ENCODE data around the gene TANC1. TPM values are rescaled to one million over a fixed set of nuclear protein-coding genes. Genes with fewer than 3 reads are reported as not detected.

TANC1 gene
- total and polyA plus RNA-seq, 3 donors from 2014 or later: 8.6 to 19.3 (median 16.2) TPM

DNA sequence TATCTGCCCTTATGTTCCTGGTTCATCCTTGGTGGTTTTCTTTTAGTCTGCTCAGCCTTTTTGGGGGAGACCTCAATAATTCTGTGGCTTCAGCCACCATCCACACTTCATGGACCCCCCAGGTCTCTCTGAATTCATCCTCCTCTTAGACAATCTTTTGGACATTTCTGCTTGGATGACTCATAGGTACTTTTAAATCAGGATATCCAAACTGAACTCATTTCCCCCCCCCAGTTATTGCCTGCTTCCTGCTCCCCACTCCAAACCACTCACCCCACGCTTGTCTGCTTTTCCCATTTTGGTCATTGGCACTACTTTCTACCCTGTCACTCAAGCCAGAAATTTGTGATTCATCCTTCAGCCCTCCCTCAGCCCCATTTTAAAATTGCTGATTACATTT, 78.5 kb downstream of the TANC1 start:
- no peak for DNase-seq
- WGBS, 2 donors: 61 to 81% methylated on average over 1 of the region's 1 CpG
- intact Hi-C loops (cut with DNase I; ENCODE audit: low total_unique reads): no loop called here
- Histone ChIP-seq H3K36me3 (ENCODE audit: low read depth, missing control alignments) (no peaks in the 10 kb centered on the region), H3K27ac (no peak overlapping the region), H3K9me3 (no peaks in the 10 kb centered on the region), H3K4me3 (no peak overlapping the region), H3K27me3 (no peaks in the 10 kb centered on the region), H3K4me1 (no peaks in the 10 kb centered on the region)
- no peak for TF ChIP-seq POLR2A (IDR thresholded peaks at IDR 0.05)
- TF ChIP-seq, protein P1, sequence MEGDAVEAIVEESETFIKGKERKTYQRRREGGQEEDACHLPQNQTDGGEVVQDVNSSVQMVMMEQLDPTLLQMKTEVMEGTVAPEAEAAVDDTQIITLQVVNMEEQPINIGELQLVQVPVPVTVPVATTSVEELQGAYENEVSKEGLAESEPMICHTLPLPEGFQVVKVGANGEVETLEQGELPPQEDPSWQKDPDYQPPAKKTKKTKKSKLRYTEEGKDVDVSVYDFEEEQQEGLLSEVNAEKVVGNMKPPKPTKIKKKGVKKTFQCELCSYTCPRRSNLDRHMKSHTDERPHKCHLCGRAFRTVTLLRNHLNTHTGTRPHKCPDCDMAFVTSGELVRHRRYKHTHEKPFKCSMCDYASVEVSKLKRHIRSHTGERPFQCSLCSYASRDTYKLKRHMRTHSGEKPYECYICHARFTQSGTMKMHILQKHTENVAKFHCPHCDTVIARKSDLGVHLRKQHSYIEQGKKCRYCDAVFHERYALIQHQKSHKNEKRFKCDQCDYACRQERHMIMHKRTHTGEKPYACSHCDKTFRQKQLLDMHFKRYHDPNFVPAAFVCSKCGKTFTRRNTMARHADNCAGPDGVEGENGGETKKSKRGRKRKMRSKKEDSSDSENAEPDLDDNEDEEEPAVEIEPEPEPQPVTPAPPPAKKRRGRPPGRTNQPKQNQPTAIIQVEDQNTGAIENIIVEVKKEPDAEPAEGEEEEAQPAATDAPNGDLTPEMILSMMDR (IDR thresholded peaks at IDR 0.05): no peak

DNA sequence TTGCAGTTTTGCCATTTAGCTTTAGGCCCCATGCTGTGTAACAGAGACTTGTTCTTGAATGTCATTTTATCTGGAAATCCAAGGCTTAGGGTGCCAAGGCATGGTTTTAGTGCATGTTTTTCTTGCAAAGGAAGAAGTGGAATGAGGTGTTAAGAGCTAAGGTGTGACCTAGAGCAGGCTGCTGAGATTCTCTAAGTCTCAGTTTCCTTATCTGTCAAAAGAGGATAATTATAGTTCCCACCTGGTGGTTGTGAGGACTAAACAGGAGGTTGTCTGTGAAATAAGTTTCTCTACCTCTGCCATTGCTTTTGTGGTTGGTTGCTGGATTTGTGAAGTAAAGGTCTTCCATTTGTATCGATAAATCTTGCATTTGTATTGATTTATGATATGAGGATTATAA, 82.0 kb downstream of the TANC1 start:
- Histone ChIP-seq H3K27ac (no peak overlapping the region), H3K36me3 (ENCODE audit: low read depth, missing control alignments) (no peaks in the 10 kb centered on the region), H3K9me3 (no peaks in the 10 kb centered on the region), H3K27me3 (no peaks in the 10 kb centered on the region), H3K4me1 (no peaks in the 10 kb centered on the region), H3K4me3 (no peak overlapping the region)
- intact Hi-C loops (cut with DNase I; ENCODE audit: low total_unique reads): no loop called here
- WGBS, 2 donors: 96 to 100% methylated on average over 1 of the region's 1 CpG
- DNase-seq: no peak
- TF ChIP-seq POLR2A (IDR thresholded peaks at IDR 0.05): no peak
- TF ChIP-seq, protein P1 (IDR thresholded peaks at IDR 0.05): no peak

- Histone ChIP-seq H3K27ac (no peak overlapping the region), H3K4me3 (no peak overlapping the region), H3K9me3 (no peaks in the 10 kb centered on the region), H3K27me3 (no peaks in the 10 kb centered on the region), H3K36me3 (ENCODE audit: low read depth, missing control alignments) (no peaks in the 10 kb centered on the region), H3K4me1 (no peaks in the 10 kb centered on the region)
- DNase-seq: no peak
- TF ChIP-seq, protein P1 (IDR thresholded peaks at IDR 0.05): no peak
- TF ChIP-seq POLR2A (IDR thresholded peaks at IDR 0.05): no peak
- intact Hi-C loops (cut with DNase I; ENCODE audit: low total_unique reads): no loop called here
- WGBS, 2 donors: 91 to 96% methylated on average over 3 of the region's 3 CpGs
Measured at GRCh38 chr2:159051133-159051532, 82.7 kb downstream of the TANC1 start.

DNA sequence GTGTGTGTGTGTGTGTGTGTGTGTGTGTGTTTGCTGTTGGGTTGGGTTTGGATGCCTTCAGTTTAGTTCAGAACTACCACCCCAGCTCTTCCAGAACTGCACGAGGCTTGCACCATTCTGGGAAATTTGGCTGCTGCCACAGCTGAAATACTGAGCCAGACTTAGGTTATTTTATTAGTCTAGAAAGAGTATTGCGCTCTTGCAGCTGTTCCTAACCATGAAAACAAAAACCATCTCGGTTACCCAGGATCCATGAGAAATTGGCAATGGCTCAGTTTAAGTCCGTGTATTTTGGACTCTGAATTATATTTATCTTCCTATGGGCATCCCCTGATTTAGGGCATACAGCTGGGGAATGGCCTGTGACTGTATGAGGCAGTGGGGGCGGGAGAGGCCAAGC, 83.2 kb downstream of the TANC1 start:
- 76 to 77% methylated on average over 5 of the region's 5 CpGs for WGBS, 2 donors
- Histone ChIP-seq H3K36me3 (ENCODE audit: low read depth, missing control alignments) (no peaks in the 10 kb centered on the region), H3K4me3 (no peak overlapping the region), H3K27me3 (no peaks in the 10 kb centered on the region), H3K27ac (no peak overlapping the region), H3K4me1 (no peaks in the 10 kb centered on the region), H3K9me3 (no peaks in the 10 kb centered on the region)
- DNase-seq: no peak
- TF ChIP-seq POLR2A (IDR thresholded peaks at IDR 0.05): no peak
- TF ChIP-seq, protein P1 (IDR thresholded peaks at IDR 0.05): no peak
- intact Hi-C loops (cut with DNase I; ENCODE audit: low total_unique reads): no loop called here

GRCh38 chr2:159052157-159052601, 83.7 kb downstream of the TANC1 start:
- intact Hi-C loops (cut with DNase I; ENCODE audit: low total_unique reads): no loop called here
- no peak overlapping the region for H3K27ac ChIP-seq
- H3K36me3 ChIP-seq (ENCODE audit: low read depth, missing control alignments): no peaks in the 10 kb centered on the region
- no peaks in the 10 kb centered on the region for H3K4me1 ChIP-seq
- WGBS, 2 donors: 79 to 90% methylated on average over 5 of the region's 5 CpGs
- TF ChIP-seq, protein P1 (IDR thresholded peaks at IDR 0.05): no peak
- no peak for TF ChIP-seq POLR2A (IDR thresholded peaks at IDR 0.05)
- no peak for DNase-seq
- H3K9me3 ChIP-seq: no peaks in the 10 kb centered on the region
- no peak overlapping the region for H3K4me3 ChIP-seq
- no peaks in the 10 kb centered on the region for H3K27me3 ChIP-seq

Measured in testis (tissue), 3 donors.